OCI-LY7 (cell line): ENCODE measurements around the gene SH3RF3. TPM values are rescaled to one million over a fixed set of nuclear protein-coding genes. Genes with fewer than 3 reads are reported as not detected.

Experiments used
- BruUV-seq: library from RNA; stranded (reverse); fragments of 400-500 nt; replicated peaks from 2 replicates; lab custom pipeline; 2021; lab: Mats Ljungman, UMichigan
- CTCF ChIA-PET: fragments of 300-600 bp; sonication (Branson Sonifier 250); formaldehyde crosslinking; loops from one replicate; lab custom pipeline; 2022; ENCODE audit warnings: antibody characterized with exemption; ENCODE audit not compliant: unreplicated experiment; lab: Charles Lee
- POLR2A ChIA-PET: fragments of 300-600 bp; sonication (Branson Sonifier 250); formaldehyde crosslinking; loops from one replicate; lab custom pipeline; 2022; ENCODE audit warnings: antibody characterized with exemption; lab: Charles Lee
- DNase-seq: peaks from one replicate; pipeline ENCODE4 v3.0.0-alpha.2; 2015; ENCODE audit warnings: low spot score
- H2AFZ ChIP-seq: fragments of 200-600 bp; sonication (generic), shearing (Covaris generic); 2 replicates; pipeline ENCODE4 v1.6.1; 2014; ENCODE audit warnings: mild to moderate bottlenecking, antibody characterized with exemption, low read length, moderate library complexity
- H3K27ac ChIP-seq: fragments of 200-600 bp; sonication (generic); 2 replicates; pipeline ENCODE4 v1.5.1; 2014; ENCODE audit warnings: mixed run types, low read depth, mild to moderate bottlenecking, moderate library complexity, low read length, inconsistent platforms; ENCODE audit not compliant: poor library complexity, severe bottlenecking
- H3K36me3 ChIP-seq: fragments of 200-600 bp; sonication (generic); 2 replicates; pipeline ENCODE4 v1.6.1; 2014; ENCODE audit warnings: mild to moderate bottlenecking, antibody characterized with exemption, low read length, moderate library complexity, mixed read lengths; ENCODE audit not compliant: insufficient read depth
- H3K4me1 ChIP-seq: fragments of 200-600 bp; sonication (generic); 2 replicates; pipeline ENCODE4 v1.5.1; 2014; ENCODE audit warnings: mild to moderate bottlenecking, low read length; ENCODE audit not compliant: insufficient read depth, poor library complexity, severe bottlenecking
- H3K4me2 ChIP-seq: fragments of 200-600 bp; sonication (generic); 2 replicates; pipeline ENCODE4 v1.6.1; 2014; ENCODE audit warnings: mild to moderate bottlenecking, low read length
- H3K4me3 ChIP-seq: fragments of 200-600 bp; sonication (generic); 2 replicates; pipeline ENCODE4 v1.5.1; 2014; ENCODE audit warnings: mild to moderate bottlenecking, low read depth, low read length; ENCODE audit not compliant: poor library complexity, severe bottlenecking
- H3K79me2 ChIP-seq: fragments of 200-600 bp; sonication (generic); 2 replicates; pipeline ENCODE4 v1.6.1; 2016; ENCODE audit warnings: low read depth, mild to moderate bottlenecking, low read length, moderate library complexity, mixed read lengths; ENCODE audit not compliant: insufficient read depth
- H3K9me2 ChIP-seq: fragments of 200-600 bp; sonication (generic); 2 replicates; pipeline ENCODE4 v1.6.1; 2016; ENCODE audit warnings: mild to moderate bottlenecking, low read length, mixed read lengths; ENCODE audit not compliant: insufficient read depth
- H3K9me3 ChIP-seq: fragments of 200-600 bp; sonication (generic); 2 replicates; pipeline ENCODE4 v1.6.1; 2014; ENCODE audit warnings: mild to moderate bottlenecking, mixed run types, low read length, mixed read lengths
- H4K20me1 ChIP-seq: fragments of 200-600 bp; sonication (generic); 2 replicates; pipeline ENCODE4 v1.6.1; 2014; ENCODE audit warnings: mild to moderate bottlenecking, antibody characterized with exemption, low read length, moderate library complexity, mixed read lengths; ENCODE audit not compliant: insufficient read depth
- CTCF ChIP-seq: fragments of 200-600 bp; sonication (generic); conservative IDR thresholded peaks from 2 replicates; pipeline ENCODE4 v1.5.1; 2014; ENCODE audit warnings: mild to moderate bottlenecking, antibody characterized with exemption, low read length, moderate library complexity, mixed read lengths
- EZH2phosphoT487 ChIP-seq: fragments of 200-600 bp; sonication (generic); IDR thresholded peaks from 2 replicates; pipeline ENCODE4 v1.6.1; 2018; ENCODE audit warnings: low read depth, borderline replicate concordance, mild to moderate bottlenecking, mixed run types, antibody characterized with exemption, low read length, moderate library complexity, mixed read lengths
- intact Hi-C: fragments of 100-400 bp; cut with micrococcal nuclease; formaldehyde crosslinking; loops from one replicate; pipeline ENCODE4 v1.10.0; 2022; ENCODE audit not compliant: unreplicated experiment
- total RNA-seq, 2 experiments: library from RNA; depleted of rRNA in 1 of 2; stranded (reverse); fragments of >200 nt in 1 of 2; shearing (Covaris generic) in 1 of 2; gene quantifications; 2 replicates each; pipeline ENCODE4 v1.2.3, GENCODE V29; 2014 to 2022

Gene SH3RF3
- total RNA-seq, 2 experiments from 2014 or later = not detected

- ChIA-PET POLR2A (interaction anchor here (0.6 kb wide), 1 partner anchor 196 kb away, joined by 5 read pairs; no protein-coding TSS in a partner anchor), CTCF (no interaction called here)
- Histone ChIP-seq H3K9me2 (no peaks in the 10 kb centered on the region), H3K4me3 (no peak overlapping the region), H3K36me3 (no peaks in the 10 kb centered on the region), H3K9me3 (peaks cover 5% of the 10 kb centered on the region; the same call in 1 of the 2 replicates), H3K4me1 (no peaks in the 10 kb centered on the region), H3K79me2 (no peaks in the 10 kb centered on the region), H4K20me1 (no peaks in the 10 kb centered on the region), H3K4me2 (no peak overlapping the region), H2AFZ (no peak overlapping the region), H3K27ac (no peak overlapping the region)
- BruUV-seq = no TSS peak
- TF ChIP-seq EZH2phosphoT487 = no peak
- no peak for TF ChIP-seq CTCF
- intact Hi-C loops = no loop called here
- no peak for DNase-seq
Measured at GRCh38 chr2:109446278-109447131, 317.5 kb downstream of the SH3RF3 start.

GRCh38 chr2:109447251-109447661 lies 318.3 kb downstream of the SH3RF3 start:
- Histone ChIP-seq H3K4me3 (no peak overlapping the region), H3K4me2 (no peak overlapping the region), H3K9me2 (no peaks in the 10 kb centered on the region), H3K36me3 (no peaks in the 10 kb centered on the region), H3K9me3 (peaks cover 5% of the 10 kb centered on the region; the same call in 1 of the 2 replicates), H3K4me1 (no peaks in the 10 kb centered on the region), H3K79me2 (no peaks in the 10 kb centered on the region), H3K27ac (no peak overlapping the region), H4K20me1 (no peaks in the 10 kb centered on the region), H2AFZ (no peak overlapping the region)
- ChIA-PET CTCF (interaction anchor here (0.5 to 0.6 kb wide), 2 partner anchors 20 to 190 kb away, joined by 3 to 8 read pairs; no protein-coding TSS in a partner anchor), POLR2A (no interaction called here)
- intact Hi-C loops = no loop called here
- no TSS peak for BruUV-seq
- TF ChIP-seq EZH2phosphoT487 = no peak
- TF ChIP-seq CTCF = no peak
- DNase-seq = no peak

- BruUV-seq = no TSS peak
- CTCF ChIA-PET = interaction anchor here (0.5 to 0.6 kb wide), 2 partner anchors 20 to 191 kb away, joined by 3 to 8 read pairs; no protein-coding TSS in a partner anchor
- intact Hi-C loops = no loop called here
- Histone ChIP-seq H3K4me1 (no peaks in the 10 kb centered on the region), H3K9me3 (peaks cover 2% of the 10 kb centered on the region; the same call in 1 of the 2 replicates), H3K27ac (no peak overlapping the region), H4K20me1 (no peaks in the 10 kb centered on the region), H3K79me2 (no peaks in the 10 kb centered on the region), H3K9me2 (no peaks in the 10 kb centered on the region), H2AFZ (no peak overlapping the region), H3K4me2 (no peak overlapping the region), H3K4me3 (no peak overlapping the region), H3K36me3 (no peaks in the 10 kb centered on the region)
- no peak for DNase-seq
- TF ChIP-seq EZH2phosphoT487 (no peak), CTCF (no peak)
- POLR2A ChIA-PET = no interaction called here
Measured at GRCh38 chr2:109447776-109448175, 318.8 kb downstream of the SH3RF3 start.
